Measurements from ENCODE around the gene TNFRSF25. TPM values are rescaled to one million over a fixed set of nuclear protein-coding genes. Genes with fewer than 3 reads are reported as not detected.

Gene TNFRSF25
- total and polyA plus RNA-seq, 3 donors from 2014 or later: 6.2 to 14.0 (median 13.4) TPM

DNA sequence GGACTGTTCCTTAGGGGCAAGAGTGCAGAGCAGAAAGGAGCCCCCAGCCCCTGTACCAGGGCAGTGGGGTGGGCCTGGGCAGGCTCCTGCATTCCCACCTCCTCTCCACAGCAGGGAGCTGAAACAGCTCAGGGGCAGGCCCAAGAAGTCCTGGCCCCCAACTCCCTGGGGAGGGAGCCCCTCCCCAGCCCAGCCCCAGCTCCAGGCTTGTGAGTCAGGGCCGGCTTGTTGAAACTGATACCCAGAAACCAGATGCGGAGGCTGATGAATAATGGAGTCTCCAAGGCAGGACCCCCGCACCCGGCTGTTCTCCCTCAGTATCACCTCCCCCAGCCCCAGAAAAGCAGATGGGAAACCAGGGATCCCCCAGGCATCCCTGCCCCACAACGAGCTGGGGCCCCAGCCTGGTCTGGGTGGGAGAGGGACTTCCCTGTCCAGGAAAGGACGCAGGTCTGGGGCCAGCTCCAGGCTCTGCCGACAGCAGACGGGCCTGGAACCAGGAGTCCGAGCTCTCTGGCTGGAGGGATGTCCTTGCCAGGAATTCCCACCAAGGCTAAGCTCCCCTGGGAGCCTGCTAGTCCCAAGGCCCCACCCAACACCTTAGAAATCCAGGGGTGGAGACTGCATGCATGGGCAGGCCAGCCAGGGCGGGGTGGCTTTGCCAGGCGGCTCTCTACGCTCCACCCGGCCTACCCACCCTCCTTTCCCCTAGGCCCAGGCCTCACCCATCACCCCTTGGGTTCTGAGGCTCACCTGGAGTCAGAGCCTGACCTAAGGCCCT is 22.8 kb upstream of the TNFRSF25 start:
- H3K36me3 ChIP-seq (ENCODE audit: low read depth, missing control alignments): no peaks in the 10 kb centered on the region
- no peaks in the 10 kb centered on the region for H3K9me3 ChIP-seq
- 91 to 100% methylated on average over 4 to 13 of the region's 13 CpGs for WGBS, 2 donors
- TF ChIP-seq POLR2A (IDR thresholded peaks at IDR 0.05): no peak
- TF ChIP-seq, protein P1, sequence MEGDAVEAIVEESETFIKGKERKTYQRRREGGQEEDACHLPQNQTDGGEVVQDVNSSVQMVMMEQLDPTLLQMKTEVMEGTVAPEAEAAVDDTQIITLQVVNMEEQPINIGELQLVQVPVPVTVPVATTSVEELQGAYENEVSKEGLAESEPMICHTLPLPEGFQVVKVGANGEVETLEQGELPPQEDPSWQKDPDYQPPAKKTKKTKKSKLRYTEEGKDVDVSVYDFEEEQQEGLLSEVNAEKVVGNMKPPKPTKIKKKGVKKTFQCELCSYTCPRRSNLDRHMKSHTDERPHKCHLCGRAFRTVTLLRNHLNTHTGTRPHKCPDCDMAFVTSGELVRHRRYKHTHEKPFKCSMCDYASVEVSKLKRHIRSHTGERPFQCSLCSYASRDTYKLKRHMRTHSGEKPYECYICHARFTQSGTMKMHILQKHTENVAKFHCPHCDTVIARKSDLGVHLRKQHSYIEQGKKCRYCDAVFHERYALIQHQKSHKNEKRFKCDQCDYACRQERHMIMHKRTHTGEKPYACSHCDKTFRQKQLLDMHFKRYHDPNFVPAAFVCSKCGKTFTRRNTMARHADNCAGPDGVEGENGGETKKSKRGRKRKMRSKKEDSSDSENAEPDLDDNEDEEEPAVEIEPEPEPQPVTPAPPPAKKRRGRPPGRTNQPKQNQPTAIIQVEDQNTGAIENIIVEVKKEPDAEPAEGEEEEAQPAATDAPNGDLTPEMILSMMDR (IDR thresholded peaks at IDR 0.05): no peak
- intact Hi-C loops (cut with DNase I; ENCODE audit: low total_unique reads): no loop called here
- H3K27me3 ChIP-seq: no peaks in the 10 kb centered on the region
- no peak overlapping the region for H3K27ac ChIP-seq
- H3K4me1 ChIP-seq: peaks cover 17% of the 10 kb centered on the region
- no peak for DNase-seq
- no peak overlapping the region for H3K4me3 ChIP-seq

- WGBS, 2 donors: 89 to 92% methylated on average over 13 to 14 of the region's 14 CpGs
- H3K27me3 ChIP-seq: no peaks in the 10 kb centered on the region
- H3K36me3 ChIP-seq (ENCODE audit: low read depth, missing control alignments): no peaks in the 10 kb centered on the region
- TF ChIP-seq POLR2A (IDR thresholded peaks at IDR 0.05): no peak
- TF ChIP-seq, protein P1 (IDR thresholded peaks at IDR 0.05): no peak
- DNase-seq: no peak
- intact Hi-C loops (cut with DNase I; ENCODE audit: low total_unique reads): no loop called here
- H3K4me3 ChIP-seq: no peak overlapping the region
- no peaks in the 10 kb centered on the region for H3K9me3 ChIP-seq
- peaks cover 17% of the 10 kb centered on the region for H3K4me1 ChIP-seq
- H3K27ac ChIP-seq: no peak overlapping the region
These were observed 22.0 kb upstream of the TNFRSF25 start for GRCh38 chr1:6487804-6488484.

DNA sequence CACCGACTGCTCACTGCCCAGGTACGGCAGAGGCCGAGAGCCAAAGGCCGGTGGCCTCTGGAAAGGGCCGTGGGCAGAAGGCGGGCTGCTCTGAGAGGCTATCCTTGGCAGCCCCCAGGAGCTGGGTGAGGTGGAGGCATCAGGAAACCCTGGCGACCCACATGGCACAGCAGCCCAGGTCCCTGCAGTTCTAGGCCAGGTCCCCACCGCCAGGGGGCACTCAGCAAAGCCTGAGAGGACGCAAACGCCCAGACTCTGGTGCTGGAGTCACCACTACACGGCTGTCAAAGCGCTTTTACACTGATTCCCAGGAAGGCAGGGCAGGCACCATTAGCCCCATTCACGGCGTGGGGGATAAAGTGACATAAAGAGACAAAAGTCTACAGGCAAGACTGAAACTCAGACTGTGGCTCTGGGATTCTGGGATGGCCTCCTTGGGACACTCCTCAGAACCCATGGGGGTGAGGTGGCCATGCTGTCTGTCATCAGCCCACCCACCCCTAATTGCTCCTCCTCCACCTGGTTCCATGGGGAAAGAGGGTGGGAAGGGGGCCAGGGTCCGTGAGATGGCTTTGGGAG is 20.5 kb upstream of the TNFRSF25 start:
- no peak overlapping the region for H3K27ac ChIP-seq
- intact Hi-C loops (cut with DNase I; ENCODE audit: low total_unique reads): no loop called here
- no peak overlapping the region for H3K4me3 ChIP-seq
- H3K4me1 ChIP-seq: peaks cover 14% of the 10 kb centered on the region
- no peaks in the 10 kb centered on the region for H3K36me3 ChIP-seq (ENCODE audit: low read depth, missing control alignments)
- WGBS, 2 donors: 31 to 33% methylated on average over 2 to 15 of the region's 15 CpGs
- DNase-seq: peak; percentile 89
- TF ChIP-seq, protein P1 (IDR thresholded peaks at IDR 0.05): peak; percentile 75 to 82 (median 77)
- TF ChIP-seq POLR2A (IDR thresholded peaks at IDR 0.05): no peak
- no peaks in the 10 kb centered on the region for H3K9me3 ChIP-seq
- no peaks in the 10 kb centered on the region for H3K27me3 ChIP-seq

GRCh38 chr1:6485168-6486101 is 19.5 kb upstream of the TNFRSF25 start:
- H3K4me3 ChIP-seq: peak overlapping the region; percentile 43 to 55
- TF ChIP-seq POLR2A (IDR thresholded peaks at IDR 0.05): no peak
- TF ChIP-seq, protein P1 (IDR thresholded peaks at IDR 0.05): no peak
- WGBS, 2 donors: 7 to 12% methylated on average over 13 to 52 of the region's 80 CpGs
- peak overlapping the region in 1 of 2 donors; percentile 41 for H3K27ac ChIP-seq
- intact Hi-C loops (cut with DNase I; ENCODE audit: low total_unique reads): no loop called here
- no peaks in the 10 kb centered on the region for H3K27me3 ChIP-seq
- no peaks in the 10 kb centered on the region for H3K36me3 ChIP-seq (ENCODE audit: low read depth, missing control alignments)
- peaks cover 6% of the 10 kb centered on the region for H3K4me1 ChIP-seq
- H3K9me3 ChIP-seq: no peaks in the 10 kb centered on the region
- no peak for DNase-seq
